ENCODE results near the gene SAP25.

SAP25 gene

DNA sequence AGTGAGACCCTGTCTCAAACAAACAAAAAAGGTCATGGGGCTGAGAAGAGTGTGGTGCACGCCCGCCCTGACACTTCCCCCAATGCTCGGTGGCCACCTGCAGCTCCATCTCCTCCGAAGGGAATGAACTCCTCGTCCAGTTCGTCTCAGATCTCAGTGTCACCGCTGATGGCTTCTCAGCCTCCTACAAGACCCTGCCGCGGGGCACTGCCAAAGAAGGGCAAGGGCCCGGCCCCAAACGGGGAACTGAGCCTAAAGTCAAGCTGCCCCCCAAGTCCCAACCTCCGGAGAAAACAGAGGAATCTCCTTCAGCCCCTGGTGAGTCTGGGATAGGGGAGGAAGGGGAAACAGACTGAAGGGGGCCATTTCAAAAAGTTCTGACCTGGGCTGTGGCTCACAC lies 32.6 kb upstream of the SAP25 start:
- Histone ChIP-seq H3K4me3 (ENCODE audit: low read length in 2 of 2) (no peak overlapping the region), H3K36me3 (ENCODE audit: control insufficient read depth in 2 of 2, insufficient read depth in 2 of 2, low read length in 2 of 2) (no peaks in the 10 kb centered on the region), H3K9ac (ENCODE audit: low read length in 2 of 2) (no peak overlapping the region), H3K4me1 (ENCODE audit: control insufficient read depth, insufficient read depth, low read length) (peaks cover 30% of the 10 kb centered on the region), H3K27ac (ENCODE audit: low read length) (no peak overlapping the region), H3K9me3 (ENCODE audit: control insufficient read depth in 2 of 2, low read length in 2 of 2) (no peaks in the 10 kb centered on the region), H3K27me3 (ENCODE audit: control insufficient read depth in 1 of 2, insufficient read depth in 2 of 2, low read length in 2 of 2) (no peaks in the 10 kb centered on the region)

DNA sequence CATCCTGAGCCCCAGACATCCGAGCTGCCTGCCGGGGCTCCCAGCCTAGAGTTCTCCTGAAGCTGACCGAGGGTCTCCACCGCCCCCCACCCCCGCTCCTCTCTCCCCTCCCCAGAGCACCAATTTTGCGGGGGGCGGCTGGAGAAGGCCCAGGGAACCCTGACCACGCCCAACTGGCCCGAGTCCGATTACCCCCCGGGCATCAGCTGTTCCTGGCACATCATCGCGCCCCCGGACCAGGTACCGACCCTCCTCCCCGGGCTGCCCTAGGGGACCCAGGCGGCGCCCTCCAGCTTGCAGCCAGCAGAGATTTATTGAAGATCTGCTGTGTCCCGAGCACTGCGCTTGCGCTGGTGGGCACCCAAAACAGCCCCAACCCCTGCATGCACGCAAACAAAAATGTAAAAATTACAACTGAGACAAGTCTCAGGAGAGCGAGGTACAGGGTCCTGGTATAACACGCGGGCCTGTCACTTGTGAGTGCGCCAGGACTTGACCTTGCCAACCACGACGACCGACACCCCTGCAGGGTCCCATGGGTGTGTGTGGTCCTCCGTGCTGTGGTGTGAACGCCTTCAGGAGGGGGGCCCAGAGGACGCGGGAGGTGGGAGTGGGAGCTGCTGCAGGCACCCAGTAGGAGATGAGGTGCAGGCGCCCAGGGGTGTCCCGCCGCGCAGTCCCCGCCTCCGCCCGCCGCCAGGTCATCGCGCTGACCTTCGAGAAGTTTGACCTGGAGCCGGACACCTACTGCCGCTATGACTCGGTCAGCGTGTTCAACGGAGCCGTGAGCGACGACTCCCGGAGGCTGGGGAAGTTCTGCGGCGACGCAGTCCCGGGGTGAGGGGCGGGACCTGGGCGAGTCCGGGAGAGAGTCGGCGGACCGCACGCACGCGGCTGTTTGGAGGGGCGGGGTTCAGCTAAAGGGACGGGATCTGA lies 31.5 kb upstream of the SAP25 start:
- H3K9ac ChIP-seq (ENCODE audit: low read length in 2 of 2), result peak overlapping the region in 1 of 2 donors; percentile 57
- no peak overlapping the region for H3K27ac ChIP-seq (ENCODE audit: low read length)

DNA sequence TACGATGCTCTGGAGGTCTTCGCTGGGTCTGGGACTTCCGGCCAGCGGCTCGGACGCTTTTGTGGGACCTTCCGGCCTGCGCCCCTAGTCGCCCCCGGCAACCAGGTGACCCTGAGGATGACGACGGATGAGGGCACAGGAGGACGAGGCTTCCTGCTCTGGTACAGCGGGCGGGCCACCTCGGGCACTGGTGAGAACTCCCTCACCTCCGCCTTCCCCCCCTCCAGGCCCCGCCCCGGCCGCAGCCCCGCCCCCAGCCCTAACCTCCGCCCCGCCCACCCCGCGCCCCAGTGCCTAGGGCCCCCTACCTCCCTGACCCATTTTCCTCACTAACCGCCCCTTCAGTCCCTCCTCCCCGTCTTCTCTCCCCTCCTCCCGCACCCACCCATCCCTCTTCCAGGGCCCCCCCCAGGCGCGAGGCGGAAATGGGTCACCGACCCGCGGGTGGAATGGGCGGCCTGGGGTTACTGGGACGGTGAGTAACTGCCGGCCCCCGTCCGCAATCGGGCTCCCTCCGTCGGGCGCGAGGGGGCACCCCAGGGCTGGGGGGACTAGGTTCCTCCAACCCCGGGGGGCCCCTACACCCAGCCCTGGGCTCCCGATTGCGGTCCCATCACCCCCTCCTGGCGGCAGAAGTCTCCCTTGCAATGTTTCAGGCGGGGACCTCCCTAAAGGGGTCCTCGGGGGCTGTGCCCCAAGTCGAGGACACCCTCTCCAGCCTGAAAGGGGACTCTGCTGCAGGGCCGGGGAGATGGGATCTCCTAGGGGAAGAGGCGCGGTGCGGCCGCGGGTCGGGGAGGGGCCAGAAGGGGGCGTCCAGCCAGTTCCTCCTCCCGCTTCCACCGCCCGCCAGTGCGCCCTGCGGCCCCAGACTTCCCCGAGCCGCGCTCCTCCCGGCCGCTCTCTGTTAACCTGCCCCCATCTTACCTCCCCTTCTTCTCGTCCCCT lies 30.6 kb upstream of the SAP25 start:
- Histone ChIP-seq H3K27ac (ENCODE audit: low read length) (no peak overlapping the region), H3K27me3 (ENCODE audit: control insufficient read depth in 1 of 2, insufficient read depth in 2 of 2, low read length in 2 of 2) (no peaks in the 10 kb centered on the region), H3K9ac (ENCODE audit: low read length in 2 of 2) (peak overlapping the region; percentile 55 to 57)

More for the DNA sequence above, 31.5 kb upstream of the SAP25 start:
- H3K27me3 ChIP-seq (ENCODE audit: control insufficient read depth in 1 of 2, insufficient read depth in 2 of 2, low read length in 2 of 2), result no peaks in the 10 kb centered on the region
- H3K4me3 ChIP-seq (ENCODE audit: low read length in 2 of 2), result peak overlapping the region; percentile 78
- peaks cover 30% of the 10 kb centered on the region for H3K4me1 ChIP-seq (ENCODE audit: control insufficient read depth, insufficient read depth, low read length)
- H3K36me3 ChIP-seq (ENCODE audit: control insufficient read depth in 2 of 2, insufficient read depth in 2 of 2, low read length in 2 of 2), result no peaks in the 10 kb centered on the region
- no peaks in the 10 kb centered on the region for H3K9me3 ChIP-seq (ENCODE audit: control insufficient read depth in 2 of 2, low read length in 2 of 2)

DNA sequence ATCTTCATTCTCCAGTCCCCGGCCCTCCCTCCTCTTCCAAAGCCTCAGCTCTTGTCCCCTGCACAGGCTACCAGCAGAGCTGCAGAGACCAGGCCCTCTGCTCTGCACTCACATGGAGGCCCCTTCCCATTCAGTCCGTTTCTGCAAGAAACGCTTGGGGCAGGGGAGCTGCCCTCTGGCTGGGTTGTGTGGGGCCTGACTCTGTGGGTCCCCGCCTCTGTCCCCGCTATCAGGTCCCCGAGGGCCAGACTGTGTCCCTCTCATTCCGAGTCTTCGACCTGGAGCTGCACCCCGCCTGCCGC lies 30.0 kb upstream of the SAP25 start:
- no peaks in the 10 kb centered on the region for H3K36me3 ChIP-seq (ENCODE audit: control insufficient read depth in 2 of 2, insufficient read depth in 2 of 2, low read length in 2 of 2)
- H3K27me3 ChIP-seq (ENCODE audit: control insufficient read depth in 1 of 2, insufficient read depth in 2 of 2, low read length in 2 of 2), result no peaks in the 10 kb centered on the region
- no peaks in the 10 kb centered on the region for H3K9me3 ChIP-seq (ENCODE audit: control insufficient read depth in 2 of 2, low read length in 2 of 2)
- H3K9ac ChIP-seq (ENCODE audit: low read length in 2 of 2), result peak overlapping the region; percentile 36 to 53
- H3K4me1 ChIP-seq (ENCODE audit: control insufficient read depth, insufficient read depth, low read length), result peaks cover 30% of the 10 kb centered on the region
- peak overlapping the region; percentile 62 to 78 for H3K4me3 ChIP-seq (ENCODE audit: low read length in 2 of 2)
- H3K27ac ChIP-seq (ENCODE audit: low read length), result peak overlapping the region; percentile 46

More for the DNA sequence above, 30.6 kb upstream of the SAP25 start:
- peaks cover 30% of the 10 kb centered on the region for H3K4me1 ChIP-seq (ENCODE audit: control insufficient read depth, insufficient read depth, low read length)
- no peaks in the 10 kb centered on the region for H3K36me3 ChIP-seq (ENCODE audit: control insufficient read depth in 2 of 2, insufficient read depth in 2 of 2, low read length in 2 of 2)
- peak overlapping the region; percentile 78 for H3K4me3 ChIP-seq (ENCODE audit: low read length in 2 of 2)
- H3K9me3 ChIP-seq (ENCODE audit: control insufficient read depth in 2 of 2, low read length in 2 of 2), result no peaks in the 10 kb centered on the region

DNA sequence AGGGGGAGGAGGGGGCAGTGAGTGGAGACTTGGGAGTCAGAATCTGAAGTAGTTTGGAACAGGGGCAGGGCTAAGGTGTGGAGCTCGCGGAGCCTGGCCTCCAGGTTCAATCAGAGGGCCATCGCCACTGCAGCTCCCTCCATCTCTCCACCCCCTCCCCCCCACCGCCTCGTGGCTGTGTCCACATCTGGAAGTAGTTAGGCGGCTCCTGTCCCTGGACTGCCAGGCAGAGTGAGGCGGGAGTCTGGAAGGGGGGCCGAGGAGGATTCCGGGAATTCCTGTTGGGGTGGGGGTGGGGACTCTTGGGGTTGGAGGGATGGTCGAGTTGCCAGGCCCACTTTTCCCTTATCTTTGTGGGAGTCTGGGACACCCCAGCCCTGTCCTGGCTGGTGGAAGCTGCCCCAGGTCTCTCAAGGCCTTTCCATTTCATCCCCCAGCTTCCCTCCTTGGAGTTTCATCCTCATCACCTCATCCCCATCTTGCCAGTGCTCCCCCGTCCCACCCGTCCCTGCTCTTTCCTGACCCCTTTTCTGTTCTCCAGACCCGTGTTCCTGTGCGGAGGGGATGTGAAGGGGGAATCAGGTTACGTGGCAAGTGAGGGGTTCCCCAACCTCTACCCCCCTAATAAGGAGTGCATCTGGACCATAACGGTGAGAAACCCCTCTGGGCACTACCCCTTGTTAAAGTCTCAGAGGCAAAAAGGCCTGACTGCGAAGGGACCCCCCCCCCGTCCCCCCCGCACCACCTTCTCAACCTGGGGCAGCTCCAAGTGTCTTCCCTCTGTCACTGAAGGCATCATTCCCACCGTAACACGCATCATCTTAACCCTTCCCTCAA lies 29.4 kb upstream of the SAP25 start:
- peak overlapping the region; percentile 46 for H3K27ac ChIP-seq (ENCODE audit: low read length)
- H3K27me3 ChIP-seq (ENCODE audit: control insufficient read depth in 1 of 2, insufficient read depth in 2 of 2, low read length in 2 of 2), result no peaks in the 10 kb centered on the region
- H3K36me3 ChIP-seq (ENCODE audit: control insufficient read depth in 2 of 2, insufficient read depth in 2 of 2, low read length in 2 of 2), result no peaks in the 10 kb centered on the region
- no peaks in the 10 kb centered on the region for H3K9me3 ChIP-seq (ENCODE audit: control insufficient read depth in 2 of 2, low read length in 2 of 2)
- H3K4me3 ChIP-seq (ENCODE audit: low read length in 2 of 2), result peak overlapping the region; percentile 62 to 78
- peak overlapping the region; percentile 36 to 53 for H3K9ac ChIP-seq (ENCODE audit: low read length in 2 of 2)
- H3K4me1 ChIP-seq (ENCODE audit: control insufficient read depth, insufficient read depth, low read length), result peaks cover 30% of the 10 kb centered on the region

DNA sequence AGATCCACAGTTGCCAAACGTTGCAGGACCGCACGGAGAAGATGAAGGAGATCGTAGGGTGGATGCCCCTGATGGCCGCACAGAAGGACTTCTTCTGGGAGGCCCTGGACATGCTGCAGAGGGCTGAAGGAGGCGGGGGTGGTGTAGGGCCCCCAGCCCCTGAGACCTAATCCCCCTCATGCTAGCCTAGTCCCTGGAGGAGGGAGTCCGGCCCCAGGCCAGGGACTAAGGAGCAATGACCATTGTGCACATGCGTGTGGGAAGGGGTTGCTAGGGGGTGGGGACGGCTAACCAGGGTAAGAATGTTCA lies 27.0 kb upstream of the SAP25 start:
- no peak overlapping the region for H3K9ac ChIP-seq (ENCODE audit: low read length in 2 of 2)
- no peaks in the 10 kb centered on the region for H3K27me3 ChIP-seq (ENCODE audit: control insufficient read depth in 1 of 2, insufficient read depth in 2 of 2, low read length in 2 of 2)
- no peak overlapping the region for H3K4me3 ChIP-seq (ENCODE audit: low read length in 2 of 2)
- no peaks in the 10 kb centered on the region for H3K36me3 ChIP-seq (ENCODE audit: control insufficient read depth in 2 of 2, insufficient read depth in 2 of 2, low read length in 2 of 2)
- H3K9me3 ChIP-seq (ENCODE audit: control insufficient read depth in 2 of 2, low read length in 2 of 2), result no peaks in the 10 kb centered on the region
- peaks cover 29% of the 10 kb centered on the region for H3K4me1 ChIP-seq (ENCODE audit: control insufficient read depth, insufficient read depth, low read length)
- H3K27ac ChIP-seq (ENCODE audit: low read length), result no peak overlapping the region

DNA sequence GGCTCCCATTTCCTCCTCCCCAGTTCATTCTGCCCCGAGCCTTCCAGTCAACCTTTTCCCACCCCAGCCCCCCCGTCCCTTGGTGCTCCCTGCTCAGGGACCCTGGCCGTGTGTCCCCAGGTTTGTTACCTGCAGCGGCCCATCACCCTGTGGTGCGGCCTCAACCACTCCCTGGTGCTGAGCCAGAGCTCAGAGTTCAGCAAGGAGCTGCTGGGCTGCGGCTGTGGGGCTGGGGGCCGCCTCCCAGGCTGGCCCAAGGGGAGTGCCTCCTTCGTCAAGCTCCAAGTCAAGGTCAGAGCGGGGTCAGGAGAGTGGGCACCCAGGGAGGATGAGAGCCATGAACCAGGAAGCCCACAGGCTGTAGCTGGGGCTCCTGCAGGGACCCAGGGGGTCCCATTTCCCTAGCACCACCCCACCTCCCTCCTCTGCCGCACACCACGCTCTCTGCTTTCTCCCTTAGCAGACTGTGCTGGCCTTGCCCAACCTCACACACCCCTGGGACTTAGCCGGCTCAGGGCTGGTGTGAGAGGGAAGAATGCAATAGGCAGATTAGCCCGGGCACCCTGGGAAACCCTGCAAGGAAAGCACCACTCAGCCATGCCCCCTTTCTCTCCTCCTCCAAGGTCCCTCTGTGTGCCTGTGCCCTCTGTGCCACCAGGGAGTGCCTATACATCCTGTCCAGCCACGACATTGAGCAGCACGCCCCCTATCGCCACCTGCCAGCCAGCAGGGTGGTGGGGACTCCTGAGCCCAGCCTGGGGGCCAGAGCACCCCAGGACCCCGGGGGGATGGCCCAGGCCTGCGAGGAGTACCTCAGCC lies 26.4 kb upstream of the SAP25 start:
- Histone ChIP-seq H3K9me3 (ENCODE audit: control insufficient read depth in 2 of 2, low read length in 2 of 2) (no peaks in the 10 kb centered on the region), H3K27me3 (ENCODE audit: control insufficient read depth in 1 of 2, insufficient read depth in 2 of 2, low read length in 2 of 2) (no peaks in the 10 kb centered on the region), H3K4me3 (ENCODE audit: low read length in 2 of 2) (no peak overlapping the region), H3K4me1 (ENCODE audit: control insufficient read depth, insufficient read depth, low read length) (peaks cover 24% of the 10 kb centered on the region), H3K36me3 (ENCODE audit: control insufficient read depth in 2 of 2, insufficient read depth in 2 of 2, low read length in 2 of 2) (no peaks in the 10 kb centered on the region), H3K27ac (ENCODE audit: low read length) (no peak overlapping the region), H3K9ac (ENCODE audit: low read length in 2 of 2) (no peak overlapping the region)

DNA sequence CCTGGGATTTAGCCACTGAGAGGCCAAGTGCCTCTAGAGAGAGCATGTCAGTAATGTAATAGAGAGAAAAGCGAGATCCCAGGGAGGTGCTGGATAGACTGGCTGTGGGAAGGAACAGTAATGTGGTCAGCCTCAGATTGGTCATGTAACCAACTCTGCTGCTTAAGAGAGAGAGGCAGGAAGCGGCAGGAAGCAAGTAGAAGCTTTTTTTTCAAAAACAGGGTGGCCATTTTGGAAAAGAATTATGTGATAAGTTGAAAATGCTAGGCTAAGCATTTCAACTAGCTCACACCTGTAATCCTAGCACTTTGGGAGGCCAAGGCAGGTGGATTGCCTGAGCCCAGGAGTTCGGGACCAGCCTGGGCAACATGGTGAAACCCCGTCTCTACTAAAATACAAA lies 24.7 kb upstream of the SAP25 start:
- Histone ChIP-seq H3K27me3 (ENCODE audit: control insufficient read depth in 1 of 2, insufficient read depth in 2 of 2, low read length in 2 of 2) (no peaks in the 10 kb centered on the region), H3K27ac (ENCODE audit: low read length) (no peak overlapping the region), H3K4me3 (ENCODE audit: low read length in 2 of 2) (no peak overlapping the region), H3K4me1 (ENCODE audit: control insufficient read depth, insufficient read depth, low read length) (peaks cover 11% of the 10 kb centered on the region), H3K36me3 (ENCODE audit: control insufficient read depth in 2 of 2, insufficient read depth in 2 of 2, low read length in 2 of 2) (no peaks in the 10 kb centered on the region), H3K9me3 (ENCODE audit: control insufficient read depth in 2 of 2, low read length in 2 of 2) (no peaks in the 10 kb centered on the region), H3K9ac (ENCODE audit: low read length in 2 of 2) (no peak overlapping the region)

DNA sequence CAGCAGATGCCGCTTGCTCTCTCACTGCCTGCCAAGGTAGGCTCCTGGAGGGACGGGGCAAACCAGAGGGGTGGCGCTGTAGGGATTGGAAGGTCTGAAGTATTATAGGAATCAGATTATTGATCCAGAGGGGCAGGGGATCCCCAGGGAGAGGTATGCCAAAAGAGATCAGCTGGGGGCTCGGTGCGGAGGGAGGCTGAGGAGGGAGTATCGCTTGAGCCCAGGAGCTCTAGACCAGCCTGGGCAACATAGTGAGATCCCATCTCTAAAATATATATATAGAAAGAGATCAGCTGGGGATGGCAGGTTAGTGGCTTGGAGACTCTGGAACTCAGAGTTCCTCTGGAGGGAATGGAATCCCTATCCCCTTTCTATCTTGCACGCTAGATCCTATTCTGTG lies 21.5 kb upstream of the SAP25 start:
- no peak overlapping the region for H3K27ac ChIP-seq (ENCODE audit: low read length)
- no peaks in the 10 kb centered on the region for H3K9me3 ChIP-seq (ENCODE audit: control insufficient read depth in 2 of 2, low read length in 2 of 2)
- H3K36me3 ChIP-seq (ENCODE audit: control insufficient read depth in 2 of 2, insufficient read depth in 2 of 2, low read length in 2 of 2), result no peaks in the 10 kb centered on the region
- no peak overlapping the region for H3K4me3 ChIP-seq (ENCODE audit: low read length in 2 of 2)
- no peak overlapping the region for H3K9ac ChIP-seq (ENCODE audit: low read length in 2 of 2)
- H3K4me1 ChIP-seq (ENCODE audit: control insufficient read depth, insufficient read depth, low read length), result peaks cover 2% of the 10 kb centered on the region
- peaks cover 0 to 6% of the 10 kb centered on the region in 2 donors for H3K27me3 ChIP-seq (ENCODE audit: control insufficient read depth in 1 of 2, insufficient read depth in 2 of 2, low read length in 2 of 2)

DNA sequence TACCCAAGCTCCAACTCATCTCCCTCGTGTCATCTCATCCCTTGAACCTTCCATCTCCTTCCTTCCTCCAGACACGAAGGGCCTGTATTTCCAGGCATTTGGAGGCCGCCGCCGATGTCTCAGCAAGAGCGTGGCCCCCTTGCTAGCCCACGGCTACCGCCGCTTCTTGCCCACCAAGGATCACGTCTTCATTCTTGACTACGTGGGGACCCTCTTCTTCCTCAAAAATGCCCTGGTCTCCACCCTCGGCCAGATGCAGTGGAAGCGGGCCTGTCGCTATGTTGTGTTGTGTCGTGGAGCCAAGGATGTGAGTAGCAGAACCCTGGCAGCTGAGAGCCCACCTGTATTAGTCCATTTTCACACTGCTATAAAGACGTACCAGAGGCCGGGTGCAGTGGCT lies 17.9 kb upstream of the SAP25 start:
- H3K27ac ChIP-seq (ENCODE audit: low read length), result no peak overlapping the region

More for the DNA sequence above, 17.9 kb upstream of the SAP25 start:
- no peak overlapping the region for H3K9ac ChIP-seq (ENCODE audit: low read length in 2 of 2)
- no peak overlapping the region for H3K4me3 ChIP-seq (ENCODE audit: low read length in 2 of 2)
- H3K9me3 ChIP-seq (ENCODE audit: control insufficient read depth in 2 of 2, low read length in 2 of 2), result no peaks in the 10 kb centered on the region
- peaks cover 0 to 6% of the 10 kb centered on the region in 2 donors for H3K27me3 ChIP-seq (ENCODE audit: control insufficient read depth in 1 of 2, insufficient read depth in 2 of 2, low read length in 2 of 2)
- no peaks in the 10 kb centered on the region for H3K36me3 ChIP-seq (ENCODE audit: control insufficient read depth in 2 of 2, insufficient read depth in 2 of 2, low read length in 2 of 2)
- peaks cover 9% of the 10 kb centered on the region for H3K4me1 ChIP-seq (ENCODE audit: control insufficient read depth, insufficient read depth, low read length)

Data from stomach smooth muscle (tissue), 2 donors.